H1 (cell line): Measurements from ENCODE around the gene MPRIP. TPM values are rescaled to one million over a fixed set of nuclear protein-coding genes. Genes with fewer than 3 reads are reported as not detected.

Experiments used
- CTCF ChIA-PET: fragments of 300-600 bp; sonication (Branson Sonifier 250); formaldehyde crosslinking; loops from one replicate; lab custom pipeline; 2021; ENCODE audit not compliant: partially characterized antibody; lab: Charles Lee
- POLR2A ChIA-PET: fragments of 300-600 bp; sonication (Branson Sonifier 250); formaldehyde crosslinking; loops from one replicate; lab custom pipeline; 2021; ENCODE audit warnings: inconsistent platforms; ENCODE audit not compliant: partially characterized antibody; lab: Charles Lee
- DNase-seq, 2 experiments: peaks; one replicate each; pipeline versions ENCODE4 v3.0.0 to v3.0.0-alpha.2; 2010 to 2022; ENCODE audit warnings: low spot score in 2 of 2, low read depth in 1 of 2, mixed read lengths in 1 of 2
- FAIRE-seq: peaks from 2 replicates; lab custom pipeline; 2011; peaks lifted over from hg19 to GRCh38; lab: Jason Lieb, UNC
- H2AFZ ChIP-seq: 2 replicates; pipeline ENCODE4 v1.8.1; 2012; ENCODE audit warnings: low read length, inconsistent platforms
- H2AK5ac ChIP-seq: 2 replicates; pipeline ENCODE4 v1.6.1; 2013; ENCODE audit warnings: low read depth, low read length
- H2BK120ac ChIP-seq: replicated peaks from 2 replicates; pipeline ENCODE3; 2013; ENCODE audit warnings: low read depth, low read length, inconsistent platforms
- H2BK12ac ChIP-seq: 2 replicates; pipeline ENCODE4 v1.6.1; 2013; ENCODE audit warnings: low read depth, low read length
- H2BK15ac ChIP-seq: 2 replicates; pipeline ENCODE4 v1.6.1; 2013; ENCODE audit warnings: low read length
- H2BK20ac ChIP-seq: 2 replicates; pipeline ENCODE4 v1.6.1; 2013; ENCODE audit warnings: low read length
- H2BK5ac ChIP-seq: 2 replicates; pipeline ENCODE4 v1.6.1; 2013; ENCODE audit warnings: low read depth, low read length
- H3K14ac ChIP-seq: 2 replicates; pipeline ENCODE4 v1.6.1; 2013; ENCODE audit warnings: inconsistent platforms; ENCODE audit not compliant: insufficient read length
- H3K18ac ChIP-seq: 2 replicates; pipeline ENCODE4 v1.6.1; 2013; ENCODE audit warnings: low read length; ENCODE audit errors: extremely low read depth
- H3K23ac ChIP-seq: 2 replicates; pipeline ENCODE4 v1.6.1; 2013; ENCODE audit warnings: inconsistent platforms; ENCODE audit not compliant: insufficient read length
- H3K23me2 ChIP-seq: 2 replicates; pipeline ENCODE4 v1.6.1; 2013; ENCODE audit warnings: low read depth, low read length
- H3K27ac ChIP-seq: 2 replicates; pipeline ENCODE4 v1.6.1; 2011; ENCODE audit warnings: low read depth, low read length, inconsistent platforms
- H3K27me3 ChIP-seq, 4 experiments: replicated peaks in 1 of 4; 1 replicate in 1 of 4; 2 replicates in 3 of 4; pipeline versions ENCODE4 v1.6.1 to v1.8.1; 2011 to 2013; ENCODE audit warnings: low read length in 3 of 4, mild to moderate bottlenecking in 3 of 4, inconsistent platforms in 2 of 4, mixed read lengths in 2 of 4, moderate library complexity in 1 of 4; ENCODE audit not compliant: control insufficient read depth in 3 of 4, insufficient read depth in 3 of 4; ENCODE audit errors: extremely low read depth in 1 of 4
- H3K36me3 ChIP-seq, 4 experiments: 2 replicates each; pipeline versions ENCODE4 v1.6.1 to v1.8.1; 2011 to 2013; ENCODE audit warnings: mild to moderate bottlenecking in 4 of 4, low read length in 3 of 4, moderate library complexity in 2 of 4, control low read depth in 1 of 4, inconsistent platforms in 1 of 4; ENCODE audit not compliant: insufficient read depth in 4 of 4, control insufficient read depth in 2 of 4
- H3K4ac ChIP-seq: replicated peaks from 2 replicates; pipeline ENCODE3; 2013; ENCODE audit warnings: low read length, low read depth, mixed read lengths, inconsistent platforms; ENCODE audit not compliant: insufficient read length
- H3K4me1 ChIP-seq, 4 experiments: replicated peaks in 1 of 4; 1 replicate in 1 of 4; 2 replicates in 3 of 4; pipeline versions ENCODE4 v1.6.1 to v1.8.1; 2011 to 2013; ENCODE audit warnings: low read length in 3 of 4, inconsistent platforms in 2 of 4, mixed read lengths in 1 of 4; ENCODE audit not compliant: insufficient read depth in 4 of 4, control insufficient read depth in 3 of 4
- H3K4me2 ChIP-seq, 2 experiments: 2 replicates each; pipeline versions ENCODE4 v1.6.1 to v1.8.1; 2011 to 2013; ENCODE audit warnings: low read depth in 2 of 2, low read length in 2 of 2, control low read depth in 1 of 2, inconsistent platforms in 1 of 2, mild to moderate bottlenecking in 1 of 2; ENCODE audit not compliant: insufficient read depth in 1 of 2
- H3K4me3 ChIP-seq, 4 experiments: fragments of 200-600, 300-600 bp in 1 of 4; sonication (generic), shearing (Covaris generic), sonication (Bioruptor Twin) in 1 of 4; 2 replicates each; pipeline versions ENCODE4 v1.5.1 to v1.8.1; 2011 to 2016; ENCODE audit warnings: low read length in 4 of 4, low read depth in 3 of 4, control low read depth in 2 of 4, inconsistent platforms in 2 of 4, mild to moderate bottlenecking in 2 of 4, mixed read lengths in 1 of 4, moderate library complexity in 1 of 4; ENCODE audit not compliant: insufficient read depth in 2 of 4; ENCODE audit errors: extremely low read depth in 1 of 4
- H3K56ac ChIP-seq: replicated peaks from 2 replicates; pipeline ENCODE3; 2013; ENCODE audit warnings: low read depth, mild to moderate bottlenecking, mixed read lengths, low read length, inconsistent platforms; ENCODE audit not compliant: insufficient read length
- H3K79me1 ChIP-seq: 2 replicates; pipeline ENCODE4 v1.6.1; 2013; ENCODE audit warnings: low read depth, low read length, control low read depth
- H3K79me2 ChIP-seq, 2 experiments: 2 replicates each; pipeline versions ENCODE4 v1.6.1 to v1.8.1; 2012 to 2013; ENCODE audit warnings: low read length in 2 of 2, mild to moderate bottlenecking in 2 of 2, inconsistent platforms in 1 of 2; ENCODE audit not compliant: insufficient read depth in 2 of 2, control insufficient read depth in 1 of 2
- H3K9ac ChIP-seq, 4 experiments: replicated peaks in 1 of 4; 1 replicate in 1 of 4; 2 replicates in 3 of 4; pipeline versions ENCODE4 v1.6.1 to v1.8.1; 2011 to 2013; ENCODE audit warnings: low read depth in 3 of 4, low read length in 3 of 4, control low read depth in 2 of 4, mild to moderate bottlenecking in 2 of 4, moderate library complexity in 2 of 4, inconsistent platforms in 1 of 4; ENCODE audit errors: extremely low read depth in 1 of 4
- H3K9me3 ChIP-seq, 2 experiments: 2 replicates each; pipeline versions ENCODE4 v1.6.1 to v1.8.1; 2012 to 2013; ENCODE audit warnings: mild to moderate bottlenecking in 2 of 2, moderate library complexity in 2 of 2, control low read depth in 1 of 2, inconsistent platforms in 1 of 2, low read depth in 1 of 2, low read length in 1 of 2, mixed read lengths in 1 of 2; ENCODE audit not compliant: insufficient read depth in 2 of 2
- H4K20me1 ChIP-seq, 2 experiments: replicated peaks in 1 of 2; 2 replicates each; pipeline versions ENCODE3 to v1.8.1; 2011 to 2013; ENCODE audit warnings: inconsistent platforms in 2 of 2, low read length in 2 of 2, mild to moderate bottlenecking in 1 of 2; ENCODE audit not compliant: insufficient read depth in 2 of 2, control insufficient read depth in 1 of 2
- H4K5ac ChIP-seq: 2 replicates; pipeline ENCODE4 v1.6.1; 2013; ENCODE audit warnings: low read length, low read depth, mixed read lengths, inconsistent platforms; ENCODE audit not compliant: insufficient read length
- H4K8ac ChIP-seq: 2 replicates; pipeline ENCODE4 v1.8.0; 2013; ENCODE audit warnings: mild to moderate bottlenecking, moderate library complexity, low read length, inconsistent platforms; ENCODE audit not compliant: insufficient read depth; ENCODE audit errors: extremely low read depth
- H4K91ac ChIP-seq: replicated peaks from 2 replicates; pipeline ENCODE3; 2013; ENCODE audit warnings: low read length, mixed read lengths, inconsistent platforms; ENCODE audit not compliant: insufficient read length
- FOSL1 ChIP-seq: IDR thresholded peaks from 2 replicates; pipeline ENCODE4 v1.6.1; 2011; ENCODE audit warnings: mild to moderate bottlenecking, low read depth, low read length, moderate library complexity; ENCODE audit not compliant: insufficient read depth
- KDM1A ChIP-seq: fragments of 200-600, 300-600 bp; sonication (generic); IDR thresholded peaks from 2 replicates; pipeline ENCODE4 v1.7.1; 2016; ENCODE audit warnings: mild to moderate bottlenecking, low read length, borderline replicate concordance
- NANOG ChIP-seq: IDR thresholded peaks from 2 replicates; pipeline ENCODE4 v1.6.1; 2011; ENCODE audit warnings: low read length, low read depth, mild to moderate bottlenecking, inconsistent platforms; ENCODE audit not compliant: insufficient read depth, poor library complexity, severe bottlenecking
- NRF1 ChIP-seq: IDR thresholded peaks from 2 replicates; pipeline ENCODE4 v1.6.1; 2011; ENCODE audit warnings: mild to moderate bottlenecking, low read depth, low read length, improper control_type of control experiment
- POLR2A ChIP-seq, 2 experiments: IDR thresholded peaks; 1 replicate in 1 of 2; 2 replicates in 1 of 2; pipeline ENCODE4 v1.6.1; 2011; ENCODE audit warnings: low read depth in 2 of 2, low read length in 2 of 2, mild to moderate bottlenecking in 2 of 2; ENCODE audit errors: control extremely low read depth in 1 of 2
- SP2 ChIP-seq: IDR thresholded peaks from 2 replicates; pipeline ENCODE4 v1.6.1; 2012; ENCODE audit warnings: mild to moderate bottlenecking, low read length, inconsistent platforms
- YY1 ChIP-seq: IDR thresholded peaks from 2 replicates; pipeline ENCODE4 v1.6.1; 2011; ENCODE audit warnings: low read depth, mild to moderate bottlenecking, low read length
- WGBS, 2 experiments: shearing (Covaris generic) in 1 of 2; methylation state at CpG; one replicate each; pipeline versions ENCODE4 v1.1.6 to v1.1.7; 2013 to 2015; ENCODE audit warnings: low lambda C conversion rate in 2 of 2, mixed read lengths in 2 of 2, inconsistent platforms in 1 of 2, low coverage in 1 of 2, missing lambda C conversion rate in 1 of 2; ENCODE audit not compliant: insufficient replicate concordance in 2 of 2, insufficient coverage in 1 of 2, insufficient read length in 1 of 2; ENCODE audit errors: extremely low coverage in 1 of 2, missing lambda C conversion rate in 1 of 2; 5-methylcytosine and 5-hydroxymethylcytosine counted together
- polyA plus RNA-seq, 7 experiments: library from polyadenylated mRNA; depleted of rRNA in 3 of 7; stranded (reverse) in 5 of 7; unstranded in 2 of 7; fragments of >200 nt in 5 of 7; fragments of 200-250 nt in 2 of 7; gene quantifications; 1 replicate in 5 of 7; 2 replicates in 1 of 7; 4 replicates in 1 of 7; pipeline versions ENCODE4 v1.2.1 to v1.2.3, GENCODE V29; 2011 to 2013; ENCODE audit warnings: missing spikeins in 2 of 7, mixed read lengths in 2 of 7
- total RNA-seq: library from RNA; stranded (reverse); fragmentation: NEBNext Ultra II Directional; extraction: Animal tissue kit (Norgen Biotek cat#: 25700); gene quantifications from 2 replicates; pipeline ENCODE4 v1.2.1, GENCODE V29; 2021
- TF ChIP-seq, protein P1 (sequence below): IDR thresholded peaks from 2 replicates; pipeline ENCODE4 v1.6.1; 2012; ENCODE audit warnings: inconsistent platforms
- TF ChIP-seq, protein P2 (sequence below): IDR thresholded peaks from 2 replicates; pipeline ENCODE4 v1.6.1; 2012; ENCODE audit warnings: low read length, inconsistent platforms

The MPRIP gene
- total and polyA plus RNA-seq, 2 of the 8 experiments (the other 6 are each of a cell fraction or from before 2014, with no cell fraction given) = 48.6 to 146 TPM

DNA sequence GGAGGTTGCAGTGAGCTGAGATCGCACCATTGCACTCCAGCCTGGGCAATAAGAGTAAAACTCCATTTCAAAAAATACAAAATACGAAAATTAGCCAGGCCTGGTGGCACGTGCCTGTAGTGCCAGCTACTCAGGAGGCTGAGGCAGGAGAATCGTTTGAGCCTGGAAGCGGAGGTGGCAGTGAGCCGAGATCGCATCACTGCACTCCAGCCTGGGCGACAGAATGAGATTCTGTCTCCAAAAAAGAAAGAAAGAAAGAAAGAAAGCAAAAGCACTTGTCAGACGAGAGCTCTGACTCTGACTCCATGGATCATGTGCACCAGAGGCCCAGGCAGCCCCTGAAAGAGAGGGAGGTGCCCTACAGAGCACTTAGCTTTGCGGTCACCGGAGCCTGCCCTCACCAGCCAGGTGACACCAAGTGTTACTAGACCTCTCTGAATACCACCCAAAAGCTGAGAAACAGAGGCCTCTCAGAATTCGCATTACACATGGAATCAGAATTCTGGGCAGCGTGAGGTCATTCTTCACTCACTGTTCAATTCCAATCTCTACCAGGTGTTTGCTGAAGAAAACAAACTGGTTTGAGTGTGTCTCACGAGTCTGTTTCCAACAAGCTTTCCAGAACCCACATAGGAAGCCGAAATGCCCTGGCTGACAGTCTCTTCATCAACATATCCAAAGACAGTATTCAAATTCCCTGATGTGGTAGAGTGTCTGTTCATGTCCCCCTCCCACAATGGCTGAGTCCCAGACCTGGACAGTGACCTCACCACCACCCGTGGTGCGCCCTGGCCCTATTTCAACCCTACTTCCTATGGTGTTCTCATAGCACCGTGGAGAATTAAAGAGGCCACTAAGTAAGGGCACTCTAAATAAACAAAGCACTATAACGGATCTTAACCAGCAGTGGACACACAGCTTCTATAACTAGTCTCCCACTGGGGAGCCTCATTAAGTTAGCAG is 193.2 kb downstream of the MPRIP start:
- no peaks in the 10 kb centered on the region for H3K27me3 ChIP-seq
- H4K8ac ChIP-seq = no peak overlapping the region
- no peak overlapping the region for H2BK20ac ChIP-seq
- no peak overlapping the region for H3K18ac ChIP-seq
- ChIA-PET POLR2A (interaction anchor here (1.2 to 1.8 kb wide), 3 partner anchors 9 to 21 kb away, joined by 3 to 7 read pairs (median 5); no protein-coding TSS in a partner anchor), CTCF (interaction anchor here (0.6 to 1.3 kb wide), 3 partner anchors 11 to 110 kb away, joined by 4 to 5 read pairs (median 5); no protein-coding TSS in a partner anchor)
- H3K4me3 ChIP-seq = peak overlapping the region; percentile 79 to 97 (median 94); a peak in 6 of 8 replicates
- H2AK5ac ChIP-seq = no peak overlapping the region
- peaks cover 7 to 35% of the 10 kb centered on the region in 2 experiments; a peak in 3 of 4 replicates for H3K79me2 ChIP-seq
- H3K23ac ChIP-seq = no peak overlapping the region
- no peak overlapping the region for H4K91ac ChIP-seq
- no peak overlapping the region for H3K14ac ChIP-seq
- H4K20me1 ChIP-seq = peaks cover 14 to 18% of the 10 kb centered on the region in 2 experiments
- no peak overlapping the region for H2AFZ ChIP-seq
- H2BK120ac ChIP-seq = no peak overlapping the region
- no peak overlapping the region for H3K4ac ChIP-seq
- H3K79me1 ChIP-seq = peaks cover 16% of the 10 kb centered on the region
- H3K36me3 ChIP-seq = peaks cover 5 to 17% (median 10%) of the 10 kb centered on the region in 4 experiments; a peak in 6 of 8 replicates
- no peak overlapping the region for H2BK12ac ChIP-seq
- H4K5ac ChIP-seq = no peak overlapping the region
- DNase-seq (no peak), FAIRE-seq (no peak)
- no peaks in the 10 kb centered on the region for H3K9me3 ChIP-seq
- 88% methylated on average over 19 of the region's 19 CpGs; no CpG with 5 or more reads in 1 of the 2 experiments for WGBS, 2 experiments
- H3K27ac ChIP-seq = no peak overlapping the region
- peak overlapping the region; percentile 95 to 100 for H3K4me2 ChIP-seq
- H3K56ac ChIP-seq = no peak overlapping the region
- peaks cover 9% of the 10 kb centered on the region for H3K23me2 ChIP-seq
- H2BK5ac ChIP-seq = no peak overlapping the region
- peaks cover 2 to 10% (median 5%) of the 10 kb centered on the region in 4 experiments; a peak in 5 of 7 replicates for H3K4me1 ChIP-seq
- no peak overlapping the region for H2BK15ac ChIP-seq
- H3K9ac ChIP-seq = no peak overlapping the region
- no peak for TF ChIP-seq NANOG
- no peak for TF ChIP-seq SP2
- TF ChIP-seq NRF1 = no peak
- no peak for TF ChIP-seq POLR2A (IDR thresholded peaks at IDR 0.05; ENCODE audit: control extremely low read depth in 1 of 2, low read depth in 2 of 2, low read length in 2 of 2)
- TF ChIP-seq, protein P1, sequence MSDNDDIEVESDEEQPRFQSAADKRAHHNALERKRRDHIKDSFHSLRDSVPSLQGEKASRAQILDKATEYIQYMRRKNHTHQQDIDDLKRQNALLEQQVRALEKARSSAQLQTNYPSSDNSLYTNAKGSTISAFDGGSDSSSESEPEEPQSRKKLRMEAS = no peak
- no peak for TF ChIP-seq KDM1A
- TF ChIP-seq, protein P2, sequence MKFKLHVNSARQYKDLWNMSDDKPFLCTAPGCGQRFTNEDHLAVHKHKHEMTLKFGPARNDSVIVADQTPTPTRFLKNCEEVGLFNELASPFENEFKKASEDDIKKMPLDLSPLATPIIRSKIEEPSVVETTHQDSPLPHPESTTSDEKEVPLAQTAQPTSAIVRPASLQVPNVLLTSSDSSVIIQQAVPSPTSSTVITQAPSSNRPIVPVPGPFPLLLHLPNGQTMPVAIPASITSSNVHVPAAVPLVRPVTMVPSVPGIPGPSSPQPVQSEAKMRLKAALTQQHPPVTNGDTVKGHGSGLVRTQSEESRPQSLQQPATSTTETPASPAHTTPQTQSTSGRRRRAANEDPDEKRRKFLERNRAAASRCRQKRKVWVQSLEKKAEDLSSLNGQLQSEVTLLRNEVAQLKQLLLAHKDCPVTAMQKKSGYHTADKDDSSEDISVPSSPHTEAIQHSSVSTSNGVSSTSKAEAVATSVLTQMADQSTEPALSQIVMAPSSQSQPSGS = no peak
- TF ChIP-seq FOSL1 = no peak
- TF ChIP-seq YY1 = no peak
